ENCODE results near the gene UBQLNL. TPM values are rescaled to one million over a fixed set of nuclear protein-coding genes. Genes with fewer than 3 reads are reported as not detected.

Gene UBQLNL
- total RNA-seq, 1 donor from 2014 or later: 0.30 TPM

GRCh38 chr11:5507933-5508305 lies 8.6 kb downstream of the UBQLNL start:
- no peak for DNase-seq (ENCODE audit: low read depth)

- no peak for DNase-seq (ENCODE audit: low read depth)
These were observed 9.1 kb downstream of the UBQLNL start for GRCh38 chr11:5507177-5507932.

- DNase-seq (ENCODE audit: low read depth): no peak
These were observed 11.0 kb downstream of the UBQLNL start for GRCh38 chr11:5505363-5506048.

GRCh38 chr11:5504403-5504921 lies 12.0 kb downstream of the UBQLNL start:
- peak; percentile 40 for DNase-seq (ENCODE audit: low read depth)

- DNase-seq (ENCODE audit: low read depth): no peak
These were observed 16.1 kb downstream of the UBQLNL start for GRCh38 chr11:5500393-5500801.

GRCh38 chr11:5499671-5500070 lies 16.8 kb downstream of the UBQLNL start:
- DNase-seq (ENCODE audit: low read depth): no peak

GRCh38 chr11:5489576-5490357 lies 26.7 kb downstream of the UBQLNL start:
- no peak for DNase-seq (ENCODE audit: low read depth)

GRCh38 chr11:5488798-5489399 lies 27.6 kb downstream of the UBQLNL start:
- no peak for DNase-seq (ENCODE audit: low read depth)

- DNase-seq (ENCODE audit: low read depth): no peak
These were observed 28.1 kb downstream of the UBQLNL start, which contains the start of gene OR52D1 for GRCh38 chr11:5488385-5488784. TSS of gene OR52D1 (plus strand) at chr11:5488685. CDS start at chr11:5488707, 22 bp downstream.

GRCh38 chr11:5486421-5486820 lies 30.1 kb downstream of the UBQLNL start:
- DNase-seq (ENCODE audit: low read depth): no peak

- no peak for DNase-seq (ENCODE audit: low read depth)
These were observed 30.5 kb downstream of the UBQLNL start for GRCh38 chr11:5486003-5486402.

GRCh38 chr11:5476186-5476819 lies 40.2 kb downstream of the UBQLNL start:
- DNase-seq (ENCODE audit: low read depth): peak; percentile 47

GRCh38 chr11:5473921-5474320 lies 42.6 kb downstream of the UBQLNL start:
- no peak for DNase-seq (ENCODE audit: low read depth)

- no peak for DNase-seq (ENCODE audit: low read depth)
These were observed 49.0 kb downstream of the UBQLNL start for GRCh38 chr11:5467527-5467926.

Other genes with a start within 250 kb of the UBQLNL start
- gene HBE1, start 246.8 kb downstream of the UBQLNL start, total RNA-seq: not detected in 2 replicates
- not detected in 2 replicates for gene OR51B4, start 214.8 kb downstream of the UBQLNL start, total RNA-seq
- not detected in 2 replicates for gene OR51B2, start 192.4 kb downstream of the UBQLNL start, total RNA-seq
- 0.15 TPM in 1 of 2 replicates, not detected in the other for gene OR51B5, start 173.2 kb downstream of the UBQLNL start, total RNA-seq
- gene OR51B6, start 165.2 kb downstream of the UBQLNL start, total RNA-seq: not detected in 2 replicates
- gene OR51M1, start 132.9 kb downstream of the UBQLNL start, total RNA-seq: not detected in 2 replicates
- not detected in 2 replicates for gene OR51Q1, start 94.6 kb downstream of the UBQLNL start, total RNA-seq
- 0.20 TPM in 1 of 2 replicates, not detected in the other for gene OR51I1, start 75.2 kb downstream of the UBQLNL start, total RNA-seq
- gene OR51I2, start 67.4 kb downstream of the UBQLNL start, total RNA-seq: not detected in 2 replicates
- 0.10 TPM in 1 of 2 replicates, not detected in the other for gene OR52D1, start 28.0 kb downstream of the UBQLNL start, total RNA-seq
- 0.05 TPM in 1 of 2 replicates, not detected in the other for gene UBQLN3, start 6.7 kb downstream of the UBQLNL start, total RNA-seq
- gene OR52H1, start 31.8 kb upstream of the UBQLNL start, total RNA-seq: 0.10 TPM in 1 of 2 replicates, not detected in the other
- not detected in 2 replicates for gene OR52B6, start 64.2 kb upstream of the UBQLNL start, total RNA-seq
- 10.4 and 19.5 TPM in 2 replicates for gene TRIM6, start 79.9 kb upstream of the UBQLNL start, total RNA-seq
- 10.7 and 15.3 TPM in 2 replicates for gene TRIM34, start 108.3 kb upstream of the UBQLNL start, total RNA-seq
- 37.2 and 44.3 TPM in 2 replicates for gene TRIM5, start 168.4 kb upstream of the UBQLNL start, total RNA-seq
- gene TRIM22, start 173.1 kb upstream of the UBQLNL start, total RNA-seq: 148 and 284 TPM in 2 replicates
- not detected in 2 replicates for gene OR56B1, start 219.7 kb upstream of the UBQLNL start, total RNA-seq
- not detected in 2 replicates for gene OR52N4, start 237.5 kb upstream of the UBQLNL start, total RNA-seq